Cardiac fibroblast (primary cell): Measurements from ENCODE around the gene EIF2B4.

Experiments
- DNase-seq, 2 donors: peaks; one replicate each; pipeline versions ENCODE4 v3.0.0 to v3.0.0-alpha.2; 2010; ENCODE audit warnings: low read depth in 2 of 2
- H3K4me3 ChIP-seq, 2 donors: replicated peaks in 1 of 2; 1 replicate in 1 of 2; 2 replicates in 1 of 2; pipeline ENCODE4 v1.5.1; 2011; ENCODE audit warnings: low read depth in 2 of 2, low read length in 2 of 2, mild to moderate bottlenecking in 2 of 2, moderate library complexity in 1 of 2
- TF ChIP-seq, protein P1 (sequence below): IDR thresholded peaks from one replicate; pipeline ENCODE4 v1.5.1; 2011; ENCODE audit warnings: low read depth, mild to moderate bottlenecking, low read length, inconsistent platforms

The EIF2B4 gene

GRCh38 chr2:27407798-27408491 is 37.8 kb upstream of the EIF2B4 start:
- TF ChIP-seq, protein P1, sequence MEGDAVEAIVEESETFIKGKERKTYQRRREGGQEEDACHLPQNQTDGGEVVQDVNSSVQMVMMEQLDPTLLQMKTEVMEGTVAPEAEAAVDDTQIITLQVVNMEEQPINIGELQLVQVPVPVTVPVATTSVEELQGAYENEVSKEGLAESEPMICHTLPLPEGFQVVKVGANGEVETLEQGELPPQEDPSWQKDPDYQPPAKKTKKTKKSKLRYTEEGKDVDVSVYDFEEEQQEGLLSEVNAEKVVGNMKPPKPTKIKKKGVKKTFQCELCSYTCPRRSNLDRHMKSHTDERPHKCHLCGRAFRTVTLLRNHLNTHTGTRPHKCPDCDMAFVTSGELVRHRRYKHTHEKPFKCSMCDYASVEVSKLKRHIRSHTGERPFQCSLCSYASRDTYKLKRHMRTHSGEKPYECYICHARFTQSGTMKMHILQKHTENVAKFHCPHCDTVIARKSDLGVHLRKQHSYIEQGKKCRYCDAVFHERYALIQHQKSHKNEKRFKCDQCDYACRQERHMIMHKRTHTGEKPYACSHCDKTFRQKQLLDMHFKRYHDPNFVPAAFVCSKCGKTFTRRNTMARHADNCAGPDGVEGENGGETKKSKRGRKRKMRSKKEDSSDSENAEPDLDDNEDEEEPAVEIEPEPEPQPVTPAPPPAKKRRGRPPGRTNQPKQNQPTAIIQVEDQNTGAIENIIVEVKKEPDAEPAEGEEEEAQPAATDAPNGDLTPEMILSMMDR: peak; percentile 60
- DNase-seq: peak; percentile 68 to 76
- peak overlapping the region; percentile 98 to 99 for H3K4me3 ChIP-seq

DNA sequence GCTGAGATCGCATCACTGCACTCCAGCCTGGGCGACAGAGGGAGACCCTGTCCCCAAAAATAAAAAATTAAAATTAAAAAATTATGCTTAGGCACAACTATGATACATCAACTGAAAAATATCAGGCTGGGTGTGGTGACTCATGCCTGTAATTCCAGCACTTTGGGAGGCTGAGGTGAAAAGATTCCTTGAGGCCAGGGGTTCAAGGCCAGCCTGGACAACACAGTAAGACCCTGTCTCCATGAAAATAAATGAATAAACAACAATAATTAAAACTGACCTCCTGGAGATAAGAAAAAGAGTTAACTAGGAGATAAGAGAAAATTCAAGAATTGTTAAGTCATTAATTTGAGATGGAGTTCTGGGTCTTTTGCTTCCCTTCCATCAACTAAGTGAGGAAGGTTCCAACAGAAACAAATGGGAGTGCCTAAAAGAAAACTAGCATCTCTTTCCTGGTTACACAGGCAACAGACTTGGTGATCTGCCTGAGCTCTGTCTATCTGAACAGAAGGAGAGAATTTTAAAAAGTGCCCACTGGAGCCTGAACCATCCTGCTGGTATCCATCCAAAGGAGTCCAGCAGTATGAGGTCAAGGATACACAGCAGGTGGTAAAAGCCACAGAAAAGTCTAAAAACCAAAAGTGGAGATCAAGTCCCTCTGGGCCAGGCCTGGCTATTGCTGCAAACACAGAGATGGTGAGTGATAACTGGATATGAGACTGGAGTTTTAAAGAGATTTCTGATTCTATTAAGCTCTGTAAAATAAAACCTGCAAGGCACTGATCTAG is 30.4 kb upstream of the EIF2B4 start:
- DNase-seq: no peak
- TF ChIP-seq, protein P1: no peak
- no peak overlapping the region for H3K4me3 ChIP-seq

DNA sequence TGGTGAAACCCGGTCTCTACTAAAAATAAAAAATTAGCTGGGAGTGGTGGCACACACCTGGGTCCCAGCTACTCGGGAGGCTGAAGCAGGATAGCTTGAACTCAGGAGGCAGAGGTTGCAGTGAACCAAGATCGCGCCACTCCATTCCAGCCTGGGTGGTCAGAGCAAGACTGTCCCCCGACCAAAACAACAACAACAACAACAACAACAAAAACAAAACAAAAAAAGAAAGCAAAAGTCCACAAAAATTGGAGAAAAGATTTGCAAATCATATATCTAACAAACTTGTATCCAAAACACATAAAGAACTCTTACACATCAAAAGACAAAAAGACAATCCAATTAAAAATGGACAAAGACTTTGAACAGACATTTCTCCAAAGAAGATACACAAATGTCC is 28.8 kb upstream of the EIF2B4 start:
- no peak for DNase-seq
- TF ChIP-seq, protein P1: no peak
- no peak overlapping the region for H3K4me3 ChIP-seq

DNA sequence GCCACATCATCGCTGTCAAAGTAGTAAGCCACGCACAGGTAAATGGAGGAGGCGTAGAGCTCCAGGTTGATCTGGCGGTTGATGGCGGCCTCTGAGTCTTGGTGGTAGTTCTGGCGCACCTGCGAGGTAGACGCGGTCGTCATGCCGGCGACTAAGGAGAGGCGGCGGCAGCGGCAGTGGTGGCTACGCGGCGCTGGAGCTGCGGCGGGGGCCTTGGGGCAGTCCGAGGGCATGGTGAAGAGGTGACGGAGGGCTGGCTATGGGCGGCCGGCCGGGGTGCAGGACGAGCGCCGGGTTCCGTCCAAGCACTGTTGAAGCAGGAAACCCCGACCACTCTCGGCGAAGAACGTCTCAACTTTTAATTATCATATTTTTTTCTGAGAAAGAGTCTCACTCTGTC is 23.1 kb upstream of the EIF2B4 start:
- no peak for DNase-seq
- TF ChIP-seq, protein P1: no peak
- H3K4me3 ChIP-seq: no peak overlapping the region

- no peak for DNase-seq
- no peak overlapping the region for H3K4me3 ChIP-seq
These were observed 20.9 kb upstream of the EIF2B4 start for GRCh38 chr2:27390822-27391679.

GRCh38 chr2:27381577-27382181 is 11.5 kb upstream of the EIF2B4 start:
- no peak for DNase-seq
- H3K4me3 ChIP-seq: no peak overlapping the region
- TF ChIP-seq, protein P1: no peak

More at GRCh38 chr2:27390822-27391679, 20.9 kb upstream of the EIF2B4 start:
- TF ChIP-seq, protein P1: no peak
